Calu3 (cell line): ENCODE measurements around the gene IFT57. TPM values are rescaled to one million over a fixed set of nuclear protein-coding genes. Genes with fewer than 3 reads are reported as not detected.
"Not testable (repeated sequence)": the region's sequence is repeated elsewhere in the genome, so short reads cannot be mapped to it uniquely, and the experiment has no call there.

Experiments used
- BruUV-seq: library from RNA; stranded (reverse); fragments of 400-500 nt; replicated peaks from 2 replicates; lab custom pipeline; 2021; lab: Mats Ljungman, UMichigan
- CTCF ChIA-PET: fragments of 300-600 bp; sonication (Branson Sonifier 250); formaldehyde crosslinking; loops from one replicate; lab custom pipeline; 2022; ENCODE audit warnings: antibody characterized with exemption; lab: Charles Lee
- DNase-seq: peaks from one replicate; pipeline ENCODE4 v3.0.0; 2022
- H3K27ac Mint-ChIP-seq: one replicate; pipeline ENCODE4 v1.8.0; 2022; ENCODE audit warnings: mixed read lengths; ENCODE audit not compliant: unreplicated experiment
- H3K27me3 Mint-ChIP-seq: one replicate; pipeline ENCODE4 v1.8.0; 2022; ENCODE audit warnings: mixed read lengths; ENCODE audit not compliant: unreplicated experiment
- H3K36me3 Mint-ChIP-seq: one replicate; pipeline ENCODE4 v1.8.0; 2022; ENCODE audit warnings: mild to moderate bottlenecking, moderate library complexity, mixed read lengths; ENCODE audit not compliant: insufficient read depth, unreplicated experiment
- H3K4me1 Mint-ChIP-seq: one replicate; pipeline ENCODE4 v1.8.0; 2022; ENCODE audit warnings: mild to moderate bottlenecking, low read depth, mixed read lengths; ENCODE audit not compliant: unreplicated experiment
- H3K4me3 Mint-ChIP-seq: one replicate; pipeline ENCODE4 v1.8.0; 2022; ENCODE audit warnings: mild to moderate bottlenecking, low read depth, moderate library complexity, mixed read lengths; ENCODE audit not compliant: unreplicated experiment
- H3K9me3 Mint-ChIP-seq: one replicate; pipeline ENCODE4 v1.8.0; 2022; ENCODE audit warnings: low read depth, mixed read lengths; ENCODE audit not compliant: unreplicated experiment
- intact Hi-C: fragments of 100-400 bp; cut with micrococcal nuclease; formaldehyde crosslinking; loops from one replicate; pipeline ENCODE4 v1.10.0; 2022; ENCODE audit not compliant: unreplicated experiment
- total RNA-seq: library from RNA; stranded (reverse); gene quantifications from 2 replicates; pipeline ENCODE4 v1.2.3, GENCODE V29; 2022
- TF ChIP-seq, protein P1 (sequence below): fragments of 200-600 bp; IDR thresholded peaks from one replicate; pipeline ENCODE4 v1.8.0; 2022; ENCODE audit warnings: antibody characterized with exemption; ENCODE audit not compliant: unreplicated experiment

Gene IFT57
- total RNA-seq, 1 experiment from 2014 or later: 35.4 TPM

DNA sequence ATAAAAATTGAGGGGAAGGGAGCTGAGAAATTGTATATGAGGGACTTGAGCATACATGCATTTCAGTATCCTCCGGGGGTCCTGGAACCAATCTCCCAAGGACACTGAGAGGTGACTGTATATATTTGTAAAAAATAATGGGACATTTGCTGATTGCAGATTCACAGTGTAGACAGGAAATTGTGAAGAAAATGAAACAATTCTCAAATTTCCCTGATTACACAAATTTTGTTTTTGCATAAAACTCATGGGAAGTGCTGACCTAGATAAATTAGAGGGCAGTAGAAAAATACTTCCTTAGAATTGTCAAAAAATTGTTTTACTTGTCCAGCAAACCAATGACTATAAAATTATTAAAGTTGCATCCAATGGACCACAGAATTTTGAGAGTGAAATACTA, 64.0 kb downstream of the IFT57 start:
- Mint-ChIP-seq H3K27ac (no peak overlapping the region), H3K9me3 (no peaks in the 10 kb centered on the region), H3K27me3 (no peaks in the 10 kb centered on the region), H3K4me1 (peaks cover 31% of the 10 kb centered on the region), H3K4me3 (no peak overlapping the region), H3K36me3 (peaks cover 7% of the 10 kb centered on the region)
- BruUV-seq: no TSS peak
- TF ChIP-seq, protein P1, sequence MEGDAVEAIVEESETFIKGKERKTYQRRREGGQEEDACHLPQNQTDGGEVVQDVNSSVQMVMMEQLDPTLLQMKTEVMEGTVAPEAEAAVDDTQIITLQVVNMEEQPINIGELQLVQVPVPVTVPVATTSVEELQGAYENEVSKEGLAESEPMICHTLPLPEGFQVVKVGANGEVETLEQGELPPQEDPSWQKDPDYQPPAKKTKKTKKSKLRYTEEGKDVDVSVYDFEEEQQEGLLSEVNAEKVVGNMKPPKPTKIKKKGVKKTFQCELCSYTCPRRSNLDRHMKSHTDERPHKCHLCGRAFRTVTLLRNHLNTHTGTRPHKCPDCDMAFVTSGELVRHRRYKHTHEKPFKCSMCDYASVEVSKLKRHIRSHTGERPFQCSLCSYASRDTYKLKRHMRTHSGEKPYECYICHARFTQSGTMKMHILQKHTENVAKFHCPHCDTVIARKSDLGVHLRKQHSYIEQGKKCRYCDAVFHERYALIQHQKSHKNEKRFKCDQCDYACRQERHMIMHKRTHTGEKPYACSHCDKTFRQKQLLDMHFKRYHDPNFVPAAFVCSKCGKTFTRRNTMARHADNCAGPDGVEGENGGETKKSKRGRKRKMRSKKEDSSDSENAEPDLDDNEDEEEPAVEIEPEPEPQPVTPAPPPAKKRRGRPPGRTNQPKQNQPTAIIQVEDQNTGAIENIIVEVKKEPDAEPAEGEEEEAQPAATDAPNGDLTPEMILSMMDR: no peak
- CTCF ChIA-PET: no interaction called here
- intact Hi-C loops: no loop called here
- no peak for DNase-seq

- BruUV-seq: no TSS peak
- Mint-ChIP-seq H3K4me3 (no peak overlapping the region), H3K27ac (no peak overlapping the region), H3K9me3 (no peaks in the 10 kb centered on the region), H3K27me3 (no peaks in the 10 kb centered on the region), H3K36me3 (peaks cover 7% of the 10 kb centered on the region), H3K4me1 (peaks cover 40% of the 10 kb centered on the region)
- TF ChIP-seq, protein P1: no peak
- intact Hi-C loops: no loop called here
- CTCF ChIA-PET: interaction anchor here (0.7 kb wide), 1 partner anchor 68 kb away, joined by 3 read pairs; no protein-coding TSS in a partner anchor
- DNase-seq: no peak
Observed at GRCh38 chr3:108157273-108157672, 65.0 kb downstream of the IFT57 start.

DNA sequence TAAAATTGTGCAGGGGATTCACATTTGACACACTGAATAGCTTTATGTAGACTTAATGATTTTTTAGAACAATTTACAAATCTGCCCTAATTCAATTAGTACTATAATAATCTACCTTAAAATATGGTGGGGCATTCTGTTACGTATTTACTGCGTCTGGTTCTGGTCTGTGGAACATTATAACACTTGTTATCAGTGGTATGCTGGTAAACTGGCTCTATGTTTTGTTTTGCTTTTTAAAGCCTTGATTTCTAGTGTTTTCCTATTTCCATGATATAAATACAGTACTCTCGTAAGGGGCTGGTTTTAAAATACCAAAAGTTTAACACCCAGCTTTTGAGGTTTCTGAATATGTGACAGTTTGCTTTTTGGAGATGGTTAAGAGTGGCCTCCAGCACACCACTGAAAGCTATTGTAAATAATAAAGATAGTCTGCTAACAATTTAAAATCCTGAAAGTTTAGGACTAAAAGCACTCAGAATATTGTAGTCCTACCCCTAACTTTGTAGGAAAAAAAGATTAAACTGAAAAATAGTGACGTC, 65.8 kb downstream of the IFT57 start:
- CTCF ChIA-PET: interaction anchor here (0.7 kb wide), 1 partner anchor 69 kb away, joined by 3 read pairs; no protein-coding TSS in a partner anchor
- H3K4me3 Mint-ChIP-seq: no peak overlapping the region
- no peak overlapping the region for H3K27ac Mint-ChIP-seq
- TF ChIP-seq, protein P1: no peak
- peaks cover 42% of the 10 kb centered on the region for H3K4me1 Mint-ChIP-seq
- no TSS peak for BruUV-seq
- intact Hi-C loops: no loop called here
- no peaks in the 10 kb centered on the region for H3K27me3 Mint-ChIP-seq
- DNase-seq: no peak
- H3K36me3 Mint-ChIP-seq: peaks cover 7% of the 10 kb centered on the region
- H3K9me3 Mint-ChIP-seq: no peaks in the 10 kb centered on the region

- H3K36me3 Mint-ChIP-seq, intact Hi-C loops, H3K27ac Mint-ChIP-seq, H3K27me3 Mint-ChIP-seq, H3K9me3 Mint-ChIP-seq, BruUV-seq, CTCF ChIA-PET, H3K4me3 Mint-ChIP-seq, DNase-seq: not testable (repeated sequence)
- peaks cover 41% of the 10 kb centered on the region for H3K4me1 Mint-ChIP-seq
Observed at GRCh38 chr3:108155642-108156041, 66.6 kb downstream of the IFT57 start.

GRCh38 chr3:108153451-108153981, 68.7 kb downstream of the IFT57 start:
- CTCF ChIA-PET: interaction anchor here (0.9 to 1.5 kb wide), 2 partner anchors 16 to 324 kb away, joined by 5 to 6 read pairs; no protein-coding TSS in a partner anchor
- Mint-ChIP-seq H3K9me3 (no peaks in the 10 kb centered on the region), H3K27me3 (no peaks in the 10 kb centered on the region), H3K27ac (peak overlapping the region; percentile 86), H3K36me3 (peaks cover 7% of the 10 kb centered on the region), H3K4me1 (peaks cover 28% of the 10 kb centered on the region), H3K4me3 (no peak overlapping the region)
- BruUV-seq: no TSS peak
- intact Hi-C loops: loop anchor here (1.0 kb wide), 1 partner anchor 324 kb away; no protein-coding TSS in a partner anchor
- DNase-seq: peak; percentile 50
- TF ChIP-seq, protein P1: no peak
